ENCODE results near the gene C8B.

GRCh38 chr1:56924116-56924515 is 41.7 kb downstream of the C8B start:
- TF ChIP-seq POLR2A (IDR thresholded peaks at IDR 0.05; ENCODE audit: borderline replicate concordance, extremely low read depth, insufficient read depth, insufficient read length) (no peak), CEBPB (IDR thresholded peaks at IDR 0.05; ENCODE audit: low read depth) (no peak), CTCF (IDR thresholded peaks at IDR 0.05 in 2 of 3, conservative IDR thresholded peaks at IDR 0.05 in 1 of 3; ENCODE audit: borderline replicate concordance in 1 of 3, insufficient read depth in 1 of 3, low read depth in 2 of 3, low read length in 2 of 3) (no peak)
